GM18498 (cell line): ENCODE results near the gene SLC25A41.

Source experiments
- ATAC-seq: cut with Tn5 transposase; IDR thresholded peaks from one replicate; pipeline ENCODE4 v1.9.1; 2021; ENCODE audit warnings: mild to moderate bottlenecking, moderate library complexity; ENCODE audit not compliant: unreplicated experiment

The SLC25A41 gene

DNA sequence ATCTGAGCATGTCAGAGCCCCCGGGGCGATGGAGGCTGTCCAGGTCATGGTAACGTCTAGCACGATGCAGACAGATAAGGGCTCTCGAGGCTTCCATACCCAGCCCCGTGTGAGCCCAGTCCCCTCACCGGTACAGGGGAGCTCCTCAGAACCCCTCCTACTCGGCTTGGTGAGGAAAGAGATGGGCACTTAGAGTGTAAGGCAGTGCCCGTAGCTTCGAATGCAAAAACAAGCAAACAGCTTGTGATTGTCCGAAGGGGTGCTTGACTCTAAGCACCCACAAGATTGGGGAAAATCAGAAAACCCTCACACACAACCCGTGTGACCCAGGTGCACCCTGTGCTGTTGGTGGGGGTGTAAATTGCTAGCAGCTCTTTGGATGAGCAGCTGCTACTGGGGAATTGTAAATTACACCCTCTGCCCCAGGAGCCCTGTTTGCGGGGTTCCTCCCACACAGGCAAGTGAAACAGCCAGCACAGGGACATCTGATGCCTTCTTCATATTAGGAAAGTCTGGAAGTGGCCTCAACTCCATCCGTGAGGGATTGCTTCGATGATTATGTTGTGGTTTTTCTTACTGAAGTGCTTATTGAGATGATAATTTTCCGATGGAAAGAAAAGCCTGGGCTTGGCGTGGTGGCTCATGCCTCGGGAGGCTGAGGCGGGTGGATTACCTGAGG lies 56.9 kb downstream of the SLC25A41 start:
- ATAC-seq, result no peak
